Neural cell (in vitro differentiated cells): ENCODE measurements around the gene YY1. TPM values are rescaled to one million over a fixed set of nuclear protein-coding genes. Genes with fewer than 3 reads are reported as not detected.
"Not testable (repeated sequence)": the region's sequence is repeated elsewhere in the genome, so short reads cannot be mapped to it uniquely, and the experiment has no call there.

Source experiments
- H2AFZ ChIP-seq: fragments of 200-600, 300-800 bp; sonication (generic), shearing (Covaris generic); 2 replicates; pipeline ENCODE4 v1.6.0; 2014; ENCODE audit warnings: low read depth, mild to moderate bottlenecking, antibody characterized with exemption, low read length, moderate library complexity
- H3F3A ChIP-seq: fragments of 200-600 bp; shearing (Covaris generic); 2 replicates; pipeline ENCODE4 v1.6.1; 2016; ENCODE audit warnings: mild to moderate bottlenecking, moderate library complexity, mixed read lengths, antibody characterized with exemption, low read length; ENCODE audit not compliant: insufficient read depth, poor library complexity, severe bottlenecking
- H3K27ac ChIP-seq: fragments of 200-600, 300-800 bp; sonication (generic), shearing (Covaris generic); 2 replicates; pipeline ENCODE4 v1.5.1; 2014; ENCODE audit warnings: mild to moderate bottlenecking, low read length, moderate library complexity
- H3K27me3 ChIP-seq: fragments of 300-800, 200-600 bp; sonication (generic), shearing (Covaris generic); 2 replicates; pipeline ENCODE4 v1.6.0; 2014; ENCODE audit warnings: mild to moderate bottlenecking, low read depth, low read length, moderate library complexity; ENCODE audit not compliant: insufficient read depth
- H3K36me3 ChIP-seq: fragments of 300-800, 200-600 bp; sonication (generic), shearing (Covaris generic); 2 replicates; pipeline ENCODE4 v1.5.1; 2014; ENCODE audit warnings: mild to moderate bottlenecking, antibody characterized with exemption, low read length, moderate library complexity; ENCODE audit not compliant: insufficient read depth
- H3K4me2 ChIP-seq: fragments of 300-800, 200-600 bp; sonication (generic), shearing (Covaris generic); 2 replicates; pipeline ENCODE4 v1.6.0; 2014; ENCODE audit warnings: mild to moderate bottlenecking, low read length
- H3K4me3 ChIP-seq: fragments of 300-800, 200-600 bp; sonication (generic), shearing (Covaris generic); 2 replicates; pipeline ENCODE4 v1.5.1; 2014; ENCODE audit warnings: mild to moderate bottlenecking, low read length, moderate library complexity
- H3K79me2 ChIP-seq: fragments of 200-600 bp; shearing (Covaris generic); replicated peaks from 2 replicates; pipeline ENCODE4 v1.6.0; 2014; ENCODE audit warnings: mild to moderate bottlenecking, low read length, moderate library complexity; ENCODE audit not compliant: insufficient read depth
- H3K9ac ChIP-seq: fragments of 300-800, 200-600 bp; sonication (generic), shearing (Covaris generic); 2 replicates; pipeline ENCODE4 v1.6.1; 2016; ENCODE audit warnings: mild to moderate bottlenecking, low read length, mixed read lengths
- H3K9me2 ChIP-seq: fragments of 200-600 bp; shearing (Covaris generic); 2 replicates; pipeline ENCODE4 v1.6.1; 2016; ENCODE audit warnings: mild to moderate bottlenecking, low read length, mixed read lengths; ENCODE audit not compliant: insufficient read depth
- H3K9me3 ChIP-seq: fragments of 200-600, 300-800 bp; sonication (generic), shearing (Covaris generic); 2 replicates; pipeline ENCODE4 v1.6.1; 2016; ENCODE audit warnings: mild to moderate bottlenecking, mixed run types, low read length, moderate library complexity, mixed read lengths
- H4K20me1 ChIP-seq: fragments of 200-600 bp; shearing (Covaris generic); 2 replicates; pipeline ENCODE4 v1.6.1; 2016; ENCODE audit warnings: mild to moderate bottlenecking, mixed run types; ENCODE audit not compliant: insufficient read depth
- CTCF ChIP-seq: fragments of 450-650 bp; IDR thresholded peaks from 2 replicates; pipeline ENCODE4 v1.5.1; 2014; ENCODE audit warnings: antibody characterized with exemption, mild to moderate bottlenecking, moderate library complexity; ENCODE audit not compliant: poor library complexity, severe bottlenecking
- EP300 ChIP-seq: fragments of 450-650 bp; conservative IDR thresholded peaks from 2 replicates; pipeline ENCODE4 v1.6.1; 2014; ENCODE audit warnings: antibody characterized with exemption, mild to moderate bottlenecking, moderate library complexity; ENCODE audit not compliant: poor library complexity, severe bottlenecking
- EZH2 ChIP-seq: fragments of 200-600, 300-800 bp; shearing (Covaris generic), sonication (generic); IDR thresholded peaks from 2 replicates; pipeline ENCODE4 v1.6.1; 2014; ENCODE audit warnings: antibody characterized with exemption, low read length, borderline replicate concordance, mild to moderate bottlenecking; ENCODE audit not compliant: insufficient read depth, poor library complexity, severe bottlenecking
- MXI1 ChIP-seq: fragments of 450-650 bp; conservative IDR thresholded peaks from 2 replicates; pipeline ENCODE4 v1.6.1; 2014; ENCODE audit warnings: antibody characterized with exemption, mild to moderate bottlenecking; ENCODE audit not compliant: poor library complexity, severe bottlenecking
- POLR2AphosphoS5 ChIP-seq: IDR thresholded peaks from 2 replicates; pipeline ENCODE4 v1.6.1; 2012
- RAD21 ChIP-seq: fragments of 450-650 bp; conservative IDR thresholded peaks from 2 replicates; pipeline ENCODE4 v1.6.1; 2014; ENCODE audit warnings: antibody characterized with exemption, mild to moderate bottlenecking, moderate library complexity
- REST ChIP-seq: IDR thresholded peaks from 2 replicates; pipeline ENCODE4 v1.6.1; 2012; ENCODE audit warnings: borderline replicate concordance
- SMC3 ChIP-seq: fragments of 450-650 bp; conservative IDR thresholded peaks from 2 replicates; pipeline ENCODE4 v1.6.1; 2014; ENCODE audit warnings: antibody characterized with exemption, mild to moderate bottlenecking, moderate library complexity; ENCODE audit not compliant: poor library complexity
- TAF1 ChIP-seq: IDR thresholded peaks from 2 replicates; pipeline ENCODE4 v1.6.1; 2012; ENCODE audit warnings: low read depth
- polyA plus RNA-seq: library from polyadenylated mRNA; depleted of rRNA; stranded (reverse); fragments of >200 nt; gene quantifications from 2 replicates; pipeline ENCODE4 v1.2.3, GENCODE V29; 2014

Gene YY1
- polyA plus RNA-seq, 1 donor from 2014 or later: 50.4 TPM

DNA sequence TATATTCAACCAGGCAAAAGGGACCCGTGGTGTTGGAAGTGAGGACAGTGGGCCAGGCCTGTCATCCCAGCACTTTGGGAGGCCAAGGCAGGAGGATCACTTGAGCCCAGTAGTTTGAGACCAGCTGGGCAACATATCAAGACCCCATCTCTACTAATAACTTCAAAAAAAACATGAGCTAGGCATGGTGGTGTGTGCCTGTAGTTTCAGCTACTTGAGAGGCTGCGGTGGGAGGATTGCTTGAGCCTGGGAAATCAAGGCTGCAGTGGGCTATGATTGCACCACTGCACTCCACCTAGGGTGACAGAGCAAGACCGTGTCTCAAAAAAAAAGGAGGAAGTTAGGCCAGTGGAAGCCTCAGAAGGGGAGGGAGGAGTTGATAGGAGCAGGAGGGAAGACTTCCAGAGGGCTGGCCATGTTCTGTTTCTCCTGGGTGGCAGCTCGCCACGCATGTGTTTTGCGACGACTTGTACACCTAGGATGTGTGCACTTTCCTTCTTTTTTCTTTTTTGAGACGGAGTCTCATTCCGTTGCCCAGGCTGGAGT lies 57.2 kb downstream of the YY1 start:
- no peaks in the 10 kb centered on the region for H3F3A ChIP-seq
- H3K27me3 ChIP-seq: no peaks in the 10 kb centered on the region
- no peak overlapping the region for H3K4me3 ChIP-seq
- peaks cover 10% of the 10 kb centered on the region for H3K79me2 ChIP-seq
- H3K36me3 ChIP-seq: peaks cover 7% of the 10 kb centered on the region
- no peak overlapping the region for H3K9ac ChIP-seq
- H4K20me1 ChIP-seq: no peaks in the 10 kb centered on the region
- H3K9me2 ChIP-seq: no peaks in the 10 kb centered on the region
- TF ChIP-seq POLR2AphosphoS5 (no peak), MXI1 (no peak), CTCF (no peak), RAD21 (no peak), SMC3 (no peak), EZH2 (no peak), TAF1 (no peak), REST (no peak), EP300 (no peak)
- no peak overlapping the region for H2AFZ ChIP-seq
- H3K27ac ChIP-seq: no peak overlapping the region
- no peak overlapping the region for H3K4me2 ChIP-seq
- H3K9me3 ChIP-seq: no peaks in the 10 kb centered on the region

DNA sequence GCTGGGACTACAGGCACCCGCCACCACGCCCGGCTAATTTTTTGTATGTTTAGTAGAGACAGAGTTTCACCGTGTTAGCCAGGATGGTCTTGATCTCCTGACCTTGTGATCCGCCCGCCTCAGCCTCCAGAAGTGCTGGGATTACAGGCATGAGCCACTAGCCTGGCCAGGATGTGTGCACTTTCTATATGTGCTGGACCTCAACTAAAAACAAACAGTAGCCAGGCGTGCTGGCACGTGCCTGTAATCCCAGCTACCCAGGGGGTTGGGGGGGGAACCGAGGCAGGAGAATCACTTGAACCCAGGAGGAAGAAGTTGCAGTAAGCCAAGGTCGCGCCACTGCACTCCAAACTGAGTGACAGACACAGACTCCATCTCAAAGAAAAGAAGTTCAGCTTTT lies 57.8 kb downstream of the YY1 start:
- H3K36me3 ChIP-seq, H3F3A ChIP-seq, H3K27ac ChIP-seq, H3K79me2 ChIP-seq, H2AFZ ChIP-seq, H3K4me3 ChIP-seq, H3K9ac ChIP-seq, H3K9me3 ChIP-seq, H4K20me1 ChIP-seq, H3K9me2 ChIP-seq, H3K27me3 ChIP-seq, H3K4me2 ChIP-seq: not testable (repeated sequence)
